ENCODE data around the gene EMP3.
"Not testable (repeated sequence)": the region's sequence is repeated elsewhere in the genome, so short reads cannot be mapped to it uniquely, and the experiment has no call there.

EMP3 gene

DNA sequence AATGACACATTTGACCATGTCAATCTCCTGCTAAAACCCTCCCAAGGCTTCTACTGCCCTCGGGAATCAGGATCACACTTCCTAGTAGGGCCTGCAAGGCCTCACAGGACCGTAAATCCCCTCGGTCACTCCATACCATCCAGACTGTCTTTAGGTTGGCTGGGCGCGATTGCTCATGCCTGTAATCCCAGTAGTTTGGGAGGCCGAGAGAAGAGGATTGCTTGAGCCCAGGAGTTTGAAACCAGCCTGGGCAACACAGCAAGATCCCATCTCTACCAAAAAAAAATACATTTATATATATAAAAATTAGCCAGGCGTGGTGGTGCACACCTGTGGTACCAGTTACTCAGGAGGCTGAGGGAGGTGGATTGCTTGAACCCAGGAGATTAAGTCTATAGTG is 23.4 kb downstream of the EMP3 start:
- no peak for DNase-seq

DNA sequence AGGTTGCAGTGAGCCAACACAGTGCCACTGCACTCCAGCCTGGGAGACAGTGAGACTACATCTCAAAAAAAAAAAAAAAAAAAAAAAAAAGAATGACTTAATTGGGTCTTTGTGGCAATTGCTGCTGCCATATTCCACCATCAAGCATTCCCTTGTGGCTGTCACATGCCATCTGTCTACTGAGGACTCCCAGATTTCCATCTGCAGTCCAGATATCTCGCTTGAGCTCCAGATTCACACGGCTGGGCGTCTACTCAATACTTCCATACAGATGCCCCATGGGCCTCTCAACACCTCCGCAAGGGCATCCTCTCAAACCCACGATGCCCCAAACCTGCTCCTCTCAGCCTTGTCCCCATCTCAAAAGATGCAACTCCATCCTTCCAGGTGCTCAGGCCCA is 25.5 kb downstream of the EMP3 start:
- no peak for DNase-seq

DNA sequence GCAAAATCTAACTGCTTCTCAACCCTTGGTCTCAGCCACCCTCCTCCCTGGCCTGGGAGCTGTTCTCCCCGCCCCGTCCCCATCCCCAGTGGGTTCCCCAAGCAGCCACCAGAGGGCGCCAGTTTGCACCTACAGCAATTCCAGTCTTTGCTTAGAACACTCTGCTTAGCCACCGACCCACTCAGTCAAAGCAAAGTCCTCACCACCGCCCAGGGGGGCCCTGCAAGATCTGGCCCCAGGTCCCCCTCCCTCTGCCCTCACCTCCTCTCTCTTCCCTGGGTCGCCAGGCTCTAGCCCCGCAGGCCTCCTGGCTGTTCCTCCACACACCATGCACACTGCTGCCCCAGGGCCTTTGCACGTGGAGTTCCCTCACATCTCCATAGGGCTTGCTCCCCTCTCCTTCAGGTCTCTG is 26.0 kb downstream of the EMP3 start:
- peak; percentile 97 for DNase-seq

DNA sequence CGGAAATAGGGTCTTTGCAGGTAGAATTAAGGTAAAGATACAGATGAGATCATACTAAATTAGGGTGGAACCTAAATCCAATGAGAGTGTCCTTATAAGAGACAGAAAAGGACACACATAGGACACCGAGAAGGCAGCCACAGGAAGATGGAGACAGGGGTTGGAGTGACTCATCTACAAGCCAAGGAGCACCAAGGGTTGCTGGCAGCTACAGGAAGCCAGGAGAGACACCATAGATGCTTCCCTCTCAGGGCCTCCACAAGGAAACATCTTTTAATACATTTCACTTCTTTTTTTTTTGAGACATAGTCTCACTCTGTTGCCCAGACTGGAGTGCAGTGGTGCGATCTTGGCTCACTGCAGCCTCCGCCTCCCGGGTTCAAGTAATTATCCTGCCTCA is 28.3 kb downstream of the EMP3 start:
- DNase-seq, result no peak

DNA sequence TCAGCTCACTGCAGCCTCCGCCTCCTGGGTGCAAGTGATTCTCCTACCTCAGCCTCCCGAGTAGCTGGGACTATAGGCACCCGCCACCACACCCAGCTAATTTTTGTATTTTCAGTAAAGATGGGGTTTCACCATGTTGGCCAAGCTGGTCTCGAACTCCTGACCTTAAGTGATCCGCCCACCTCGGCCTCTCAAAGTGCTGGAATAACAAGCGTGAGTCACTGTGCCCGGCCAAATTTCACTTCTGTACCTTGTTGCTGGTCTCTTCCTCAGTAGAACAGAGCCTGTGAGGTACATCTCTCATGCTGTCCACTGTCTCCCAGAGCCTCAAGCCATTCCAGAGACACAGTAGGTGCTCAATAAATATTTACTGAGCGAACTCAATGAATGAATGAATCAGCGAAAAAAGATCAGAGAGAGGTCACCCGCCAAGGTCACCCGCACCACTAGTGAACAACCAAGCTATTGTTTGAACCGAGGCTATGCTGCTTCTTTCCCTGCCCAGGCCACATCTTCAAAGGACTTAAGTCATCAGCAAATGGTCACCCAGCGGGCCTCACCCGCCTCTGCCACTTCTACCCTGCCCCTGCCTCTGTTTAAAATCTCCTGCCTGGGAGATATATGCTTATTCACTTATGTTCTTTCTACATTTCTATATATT is 29.1 kb downstream of the EMP3 start:
- no peak for DNase-seq

DNA sequence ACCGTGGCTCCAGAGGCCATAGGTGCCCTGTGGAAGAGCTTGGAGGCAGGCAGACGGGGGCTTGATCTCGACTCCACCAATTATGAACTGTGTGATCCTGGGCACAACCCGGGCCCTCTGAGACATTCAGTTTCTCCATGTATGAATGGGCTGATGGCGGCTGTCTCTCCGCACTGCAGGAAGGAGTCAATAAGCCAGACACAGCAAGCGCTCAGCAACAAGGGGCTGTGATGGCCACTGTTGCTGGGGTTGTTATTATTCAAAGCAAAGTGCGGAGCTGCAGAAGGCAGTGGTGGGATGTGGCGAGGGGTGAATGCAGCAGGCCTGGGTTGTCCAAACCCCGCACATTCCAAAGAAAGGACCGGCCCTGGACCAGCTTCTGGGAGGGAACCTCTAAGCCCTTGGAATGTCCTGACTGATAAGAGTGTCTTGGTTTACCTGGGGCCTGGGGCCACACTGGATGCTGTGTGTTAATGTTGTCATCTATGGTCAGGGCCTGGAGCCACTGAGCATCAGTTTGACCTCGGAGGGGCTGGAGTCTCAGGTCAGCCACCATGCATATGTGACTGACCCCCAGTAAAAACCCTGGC is 30.1 kb downstream of the EMP3 start:
- no peak for DNase-seq

DNA sequence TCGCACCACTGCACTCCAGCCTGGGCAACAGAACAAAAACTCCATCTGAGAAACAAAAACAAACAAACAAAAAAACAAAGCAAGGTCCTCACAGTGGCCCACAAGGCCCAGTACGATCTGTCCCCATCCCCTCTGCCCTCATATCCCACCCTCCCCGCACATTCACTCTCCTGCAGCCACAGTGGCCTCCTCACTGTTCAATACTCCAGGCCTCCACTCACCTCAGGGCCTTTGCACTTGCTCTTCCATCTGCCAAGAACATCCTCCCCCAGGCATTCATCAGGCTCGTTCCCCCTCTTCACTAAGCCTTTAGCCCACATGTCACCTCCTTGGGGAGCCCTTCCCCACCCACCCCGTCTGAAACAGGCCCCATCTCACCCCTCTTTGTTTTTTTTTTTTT is 33.8 kb downstream of the EMP3 start:
- no peak for DNase-seq

DNA sequence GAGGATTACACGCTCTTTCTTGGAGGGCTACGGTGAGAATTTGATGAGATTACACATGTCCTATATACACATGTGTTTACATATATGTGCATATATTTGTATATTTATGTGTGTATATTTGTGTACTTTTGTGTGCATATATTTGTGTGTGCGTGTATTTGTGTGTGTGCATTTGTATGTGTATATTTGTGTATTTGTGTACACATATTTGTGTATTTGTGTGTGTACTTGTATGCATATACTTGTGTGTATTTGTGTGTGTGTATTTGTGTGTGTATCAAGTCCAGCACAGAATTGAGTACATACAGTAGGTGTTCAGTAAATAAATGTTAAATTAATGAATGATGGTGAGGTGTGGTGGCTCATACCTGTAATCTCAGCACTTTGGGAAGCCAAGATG is 36.6 kb downstream of the EMP3 start:
- DNase-seq, result no peak

DNA sequence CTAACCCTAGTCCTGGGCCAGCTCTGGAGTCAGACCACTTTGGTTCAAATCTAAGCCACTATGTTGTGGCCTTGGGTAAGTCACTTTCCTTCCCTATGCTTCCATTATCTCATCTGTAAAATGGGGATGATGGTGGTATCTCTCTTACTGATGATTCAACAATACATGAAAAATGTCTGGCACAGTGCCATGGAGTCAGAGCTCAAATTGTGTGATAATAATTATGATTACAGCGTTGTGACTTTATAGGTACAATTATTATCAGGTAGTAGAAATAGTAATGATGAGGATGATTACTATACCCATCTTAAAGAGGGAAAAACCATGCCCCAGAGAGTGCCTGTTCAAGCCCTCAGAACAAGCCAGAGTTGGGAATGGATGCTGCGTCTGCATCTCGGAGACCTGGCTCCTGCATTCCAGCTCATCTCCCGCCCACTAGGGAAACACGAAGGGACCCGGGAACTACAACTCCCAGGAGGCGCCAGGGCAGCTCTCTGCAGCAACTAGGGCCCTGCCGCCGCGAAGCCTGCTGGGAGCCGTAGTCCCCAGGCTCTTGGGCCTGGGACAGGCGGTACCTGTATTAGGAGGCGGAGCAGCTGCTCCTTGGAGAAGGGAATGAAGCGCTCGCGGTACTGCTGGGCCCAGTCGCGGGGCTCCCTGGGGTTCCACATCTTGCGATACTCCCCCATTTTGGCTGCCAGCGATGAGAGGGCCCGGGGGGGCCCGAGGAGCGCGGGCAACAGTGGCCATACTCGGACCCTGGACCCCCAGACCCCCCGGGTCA is 37.6 kb downstream of the EMP3 start:
- peak; percentile 92 for DNase-seq

DNA sequence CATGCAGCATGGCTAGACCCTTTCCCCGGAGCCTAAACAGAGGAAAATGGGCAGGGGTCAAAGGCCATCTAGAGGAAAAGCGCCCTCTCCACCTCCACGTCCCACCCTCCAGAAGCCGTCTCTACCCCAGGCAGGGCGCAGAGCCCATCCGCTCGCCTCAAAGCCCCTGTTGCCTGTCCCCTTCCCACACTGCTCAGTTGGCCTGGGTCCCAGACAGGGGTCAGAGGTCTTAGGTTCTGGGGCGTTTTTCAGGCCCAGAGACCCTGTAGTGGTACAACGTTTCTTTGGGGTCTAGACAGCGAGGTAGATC is 38.1 kb downstream of the EMP3 start:
- DNase-seq, result peak; percentile 77

DNA sequence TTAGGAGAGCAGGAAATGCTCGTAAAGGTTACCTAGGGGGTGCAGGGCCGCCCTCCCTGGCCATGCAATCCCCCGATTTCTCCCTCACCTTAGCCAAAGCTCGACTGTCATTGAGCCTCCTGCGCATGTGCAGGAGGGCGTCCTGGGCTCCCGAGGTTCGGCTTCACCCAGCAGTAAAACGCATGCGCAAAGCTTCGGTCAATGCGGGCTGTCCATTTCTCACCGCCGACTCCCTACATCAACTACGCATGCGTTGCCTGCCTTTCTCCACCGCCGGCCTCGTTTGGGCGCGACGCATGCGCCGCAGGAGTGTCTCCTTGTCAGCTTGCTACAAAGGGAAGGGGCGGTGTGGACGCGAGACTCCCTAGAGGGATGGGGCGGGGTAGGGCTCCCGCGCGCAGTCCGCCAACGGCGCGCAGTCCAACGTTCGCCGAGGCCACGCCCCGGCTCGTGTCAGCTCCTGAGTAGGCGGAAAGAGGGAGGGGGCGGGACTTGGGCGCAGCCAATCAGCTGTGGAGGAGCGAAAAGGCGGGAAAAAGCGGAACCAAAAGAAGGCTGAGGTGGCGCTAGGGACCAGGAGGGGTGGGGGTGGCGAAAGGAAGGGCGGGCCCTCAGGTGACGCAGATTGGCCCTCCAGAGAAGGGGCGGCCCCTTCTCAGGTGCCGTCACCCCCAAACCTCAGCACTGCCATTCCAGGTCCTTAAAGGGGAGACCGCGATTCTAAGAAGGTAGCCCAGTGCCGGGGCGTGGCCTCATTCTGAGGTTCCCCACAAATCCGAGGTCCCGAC is 38.7 kb downstream of the EMP3 start, which contains the start of the genes SYNGR4 and TMEM143:
SYNGR4 (plus strand) TSS at position 558 of the 788 bp plus-strand sequence. CDS start 1,476 bp downstream, outside the sequence.
TMEM143 (minus strand) TSS at position 131 of the 788 bp plus-strand sequence; CDS start at position 111, 20 bp downstream.
- peak; percentile 97 for DNase-seq

DNA sequence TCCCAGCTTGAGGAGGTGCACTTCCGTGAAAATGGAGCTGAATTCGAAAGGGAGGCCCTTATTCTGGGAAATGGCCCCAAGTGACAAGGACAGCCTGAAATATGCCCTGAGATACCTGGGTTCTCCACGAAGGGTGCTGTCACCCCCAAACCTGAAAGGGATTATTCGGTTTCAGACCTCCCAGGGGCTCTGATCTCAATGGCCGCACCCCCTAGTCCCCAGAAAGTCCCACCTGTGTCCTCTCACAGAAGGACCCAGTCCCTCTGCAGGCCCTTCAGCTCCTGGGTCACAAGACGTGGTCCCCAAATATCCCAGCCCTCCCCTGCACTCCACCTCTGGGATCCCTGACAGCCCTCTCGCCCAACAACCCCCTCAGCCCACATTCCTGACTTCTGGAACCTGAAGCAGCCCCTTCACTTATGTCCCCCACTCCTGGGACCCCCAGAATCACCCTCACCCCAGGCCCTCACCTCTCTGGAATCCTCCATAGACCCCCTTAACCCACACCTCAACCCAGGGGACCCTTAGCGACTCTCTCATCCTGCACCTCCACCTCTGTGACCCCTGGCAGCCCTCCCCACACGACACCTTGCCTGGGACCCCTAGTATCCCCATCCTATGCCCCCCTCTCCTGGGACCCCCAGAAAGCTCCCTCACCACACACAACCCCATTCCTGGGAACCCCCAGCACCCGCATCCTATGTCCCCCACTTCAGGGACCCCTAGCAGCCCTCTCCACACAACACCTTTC is 39.4 kb downstream of the EMP3 start:
- DNase-seq, result no peak

DNA sequence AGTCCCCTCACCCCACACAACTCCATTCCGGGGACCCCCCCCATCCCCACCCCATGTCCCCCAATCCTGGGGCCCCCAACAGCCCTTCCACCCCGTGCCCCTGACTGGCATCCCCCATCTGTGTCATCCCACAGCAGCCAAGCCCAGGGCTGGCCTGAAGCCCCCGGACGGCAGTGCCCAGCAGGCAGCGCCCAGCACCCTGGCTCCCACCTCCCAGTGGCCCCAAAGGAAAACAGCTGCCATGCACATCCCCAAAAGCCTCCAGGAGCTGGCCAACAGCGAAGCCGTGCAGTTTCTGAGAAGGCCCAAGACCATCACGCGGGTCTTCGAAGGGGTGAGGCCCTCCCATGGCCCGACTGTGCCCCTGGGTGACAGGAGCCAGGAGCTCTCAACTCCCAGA is 40.2 kb downstream of the EMP3 start:
- DNase-seq, result no peak

DNA sequence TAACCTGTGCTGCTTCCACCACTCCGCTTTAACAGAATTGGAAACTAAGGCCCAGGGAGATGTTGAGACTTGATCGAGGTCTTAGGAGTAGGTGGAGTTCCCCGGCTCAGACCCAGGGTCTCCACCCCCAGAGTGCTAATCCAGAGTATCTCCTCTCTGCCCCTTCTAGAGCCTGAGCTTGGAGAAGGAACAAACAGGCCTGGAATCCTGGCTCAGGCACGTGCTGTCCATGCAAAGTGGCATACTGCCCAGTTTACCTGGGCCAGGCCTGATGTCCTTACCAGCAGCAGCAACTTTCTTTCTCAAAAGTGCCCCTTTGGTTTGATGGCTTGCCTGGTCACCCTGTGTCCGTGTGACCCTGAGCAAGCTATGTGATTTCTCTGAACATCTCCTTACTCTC is 42.5 kb downstream of the EMP3 start:
- no peak for DNase-seq

DNA sequence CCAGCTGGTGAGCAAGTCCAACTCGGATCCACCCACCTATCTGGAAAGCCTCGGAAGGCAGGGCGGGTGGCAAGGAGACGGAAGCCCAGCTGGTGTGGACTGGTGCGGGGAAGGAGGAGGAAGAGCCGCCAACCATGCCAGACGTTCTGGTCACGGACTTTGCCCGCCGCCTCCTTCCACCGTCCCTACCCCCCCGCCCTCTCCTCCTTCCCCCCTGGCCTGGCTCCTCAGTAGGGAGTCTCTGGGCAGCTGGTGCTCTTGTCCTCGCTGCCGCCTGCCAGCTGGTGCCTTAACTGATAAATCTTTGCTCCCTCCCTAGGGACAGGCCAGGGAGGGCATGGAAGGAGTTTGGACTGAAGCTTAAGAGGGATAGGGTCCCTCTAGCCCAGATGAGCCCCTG is 43.6 kb downstream of the EMP3 start:
- DNase-seq, result no peak

DNA sequence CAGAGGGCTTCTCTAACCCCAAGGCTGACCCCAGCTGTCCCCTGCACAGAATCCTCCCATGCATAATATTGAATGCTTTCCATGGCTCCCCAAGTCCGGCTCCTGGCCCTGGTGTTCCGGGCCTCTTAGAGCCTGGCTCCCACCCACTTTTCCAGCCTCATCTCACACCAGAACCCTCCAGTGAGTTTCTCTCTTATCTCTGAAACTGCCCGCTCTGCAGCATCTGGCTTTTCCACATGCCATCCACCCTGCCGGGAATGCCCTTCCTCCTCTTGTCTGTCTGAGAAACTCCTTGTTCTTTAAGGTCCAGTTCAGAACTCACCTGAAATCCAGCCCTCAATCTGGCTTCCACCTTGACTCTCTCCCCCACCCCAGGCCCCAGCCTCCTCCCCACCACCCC is 45.6 kb downstream of the EMP3 start:
- no peak for DNase-seq

DNA sequence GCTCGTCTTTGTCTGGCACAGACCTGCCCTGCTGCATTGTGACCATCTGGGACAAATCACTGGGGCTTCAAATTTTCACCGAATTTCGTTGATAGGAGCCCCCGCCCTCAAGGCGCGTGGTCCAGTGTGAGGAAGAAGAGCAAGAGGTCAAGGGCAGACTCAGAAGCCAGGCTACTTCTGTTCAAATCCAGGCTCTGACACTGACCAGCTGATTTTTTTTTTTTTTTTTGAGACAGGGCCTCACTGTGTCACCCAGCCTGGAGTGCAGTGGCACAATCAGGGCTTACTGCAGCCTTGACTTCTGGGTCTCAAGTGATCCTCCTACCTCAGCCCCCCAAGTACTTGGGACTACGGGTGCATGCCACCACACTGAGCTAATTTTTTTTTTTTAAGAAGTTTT is 46.0 kb downstream of the EMP3 start:
- no peak for DNase-seq

DNA sequence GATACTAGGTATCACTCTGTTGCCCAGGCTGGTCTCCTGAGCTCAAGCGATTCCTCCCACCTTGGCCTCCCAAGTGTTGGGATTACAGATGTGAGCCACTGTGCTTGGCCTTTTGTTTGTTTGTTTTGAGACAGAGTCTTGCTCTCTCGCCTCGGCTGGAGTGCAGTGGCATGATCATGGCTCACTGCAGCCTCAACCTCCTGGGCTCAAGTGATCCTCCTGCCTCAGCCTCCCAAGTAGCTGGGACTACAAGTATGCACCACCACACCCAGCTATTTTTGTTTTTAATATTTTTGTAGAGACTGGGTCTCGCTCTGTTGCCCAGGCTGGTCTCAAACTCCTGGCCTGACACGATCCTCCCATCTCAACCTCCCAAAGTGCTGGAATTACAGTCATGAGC is 46.4 kb downstream of the EMP3 start:
- not testable (repeated sequence) for DNase-seq

DNA sequence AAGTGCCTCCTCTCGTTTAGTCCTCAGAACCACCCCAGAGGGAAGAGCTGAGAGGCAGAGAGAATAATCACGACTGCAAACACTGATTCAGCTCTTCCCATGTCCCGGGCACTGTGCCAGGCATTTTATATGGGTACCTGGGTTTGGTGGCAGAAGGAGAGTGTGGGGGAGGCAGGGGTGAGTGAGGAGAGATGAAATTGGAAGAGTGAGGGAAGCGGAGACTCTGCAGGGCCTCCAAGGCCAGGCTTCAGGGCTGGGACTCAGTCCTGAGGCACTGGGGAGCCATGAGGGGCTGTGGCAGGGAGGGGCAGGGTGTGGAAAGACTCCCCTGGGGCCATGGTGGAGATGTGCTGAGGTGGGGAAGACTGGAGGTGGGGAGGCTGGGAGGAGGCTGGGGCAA is 47.6 kb downstream of the EMP3 start:
- DNase-seq, result no peak

DNA sequence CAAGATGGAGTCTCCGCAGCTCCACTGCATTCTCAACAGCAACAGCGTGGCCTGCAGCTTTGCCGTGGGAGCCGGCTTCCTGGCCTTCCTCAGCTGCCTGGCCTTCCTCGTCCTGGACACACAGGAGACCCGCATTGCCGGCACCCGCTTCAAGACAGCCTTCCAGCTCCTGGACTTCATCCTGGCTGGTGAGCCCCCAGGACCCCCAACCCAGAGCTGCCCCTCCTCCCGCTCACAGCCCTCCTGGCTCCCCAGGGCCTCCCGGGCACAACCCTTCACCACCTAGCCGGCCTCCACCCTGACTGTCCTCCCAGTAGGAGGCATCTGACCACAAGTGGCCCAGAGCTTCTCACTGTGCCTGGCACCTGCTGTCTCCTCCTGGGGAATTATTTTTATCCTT is 48.2 kb downstream of the EMP3 start:
- no peak for DNase-seq

DNA sequence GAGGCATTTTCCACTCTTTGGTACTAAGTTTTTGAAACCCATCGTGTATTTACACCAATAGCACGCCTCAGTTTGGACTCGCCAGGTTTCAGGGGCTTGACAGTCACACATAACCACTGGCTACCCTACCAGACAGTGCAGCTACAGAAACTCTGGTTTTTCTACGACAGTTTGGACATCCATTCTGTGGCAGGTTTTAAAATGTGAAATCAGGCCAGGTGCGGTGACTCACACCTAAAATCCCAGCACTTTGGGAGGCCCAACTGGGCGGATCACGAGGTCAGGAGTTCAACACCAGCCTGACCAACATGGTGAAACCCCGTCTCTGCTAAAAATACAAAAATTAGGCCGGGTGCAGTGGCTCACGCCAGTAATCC is 52.8 kb downstream of the EMP3 start:
- no peak for DNase-seq

DNA sequence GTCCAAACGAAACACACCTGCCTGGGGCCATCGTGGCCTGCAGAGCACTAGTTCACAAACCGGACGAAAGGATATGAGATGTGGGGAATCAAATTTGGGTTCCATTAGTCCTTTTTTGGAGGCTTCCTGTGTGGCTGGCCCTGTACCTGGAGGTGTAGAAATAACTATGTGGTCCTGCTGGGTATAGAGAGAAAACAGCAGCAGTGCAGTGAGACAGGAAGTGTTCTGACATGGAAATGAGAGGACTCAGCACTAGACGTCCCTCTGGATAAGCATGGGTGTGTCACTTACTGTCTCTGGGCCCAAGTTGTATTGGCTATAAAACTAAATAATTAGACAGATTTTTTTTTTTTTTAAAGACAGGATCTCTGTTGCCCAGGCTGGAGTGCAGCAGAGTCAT is 53.7 kb downstream of the EMP3 start:
- DNase-seq, result no peak
